CD8-positive, alpha-beta memory T cell (primary cell): ENCODE results near the gene TMPRSS2. TPM values are rescaled to one million over a fixed set of nuclear protein-coding genes. Genes with fewer than 3 reads are reported as not detected.

Experiments used
- CTCF ChIA-PET: fragments of 350-600 bp; sonication (Branson Sonifier 250); formaldehyde crosslinking; loops from one replicate; lab custom pipeline; 2021; ENCODE audit warnings: antibody characterized with exemption; lab: Charles Lee
- POLR2A ChIA-PET: fragments of 350-600 bp; sonication (Branson Sonifier 250); formaldehyde crosslinking; loops from one replicate; lab custom pipeline; 2021; ENCODE audit warnings: antibody characterized with exemption; lab: Charles Lee
- DNase-seq, 5 donors: peaks; one replicate each; pipeline versions ENCODE4 v3.0.0 to v3.0.0-alpha.2; 2020 to 2022; ENCODE audit warnings: mixed read lengths in 1 of 5
- H3K27ac ChIP-seq: one replicate; pipeline ENCODE4 v1.7.0; 2013; ENCODE audit warnings: low read depth, mild to moderate bottlenecking, low read length, moderate library complexity
- H3K27me3 ChIP-seq: 2 replicates; pipeline ENCODE4 v1.7.0; 2013; ENCODE audit warnings: low read length, mild to moderate bottlenecking; ENCODE audit not compliant: insufficient read depth, poor library complexity, severe bottlenecking
- H3K36me3 ChIP-seq: 2 replicates; pipeline ENCODE4 v1.7.0; 2013; ENCODE audit warnings: mild to moderate bottlenecking, low read length, moderate library complexity; ENCODE audit not compliant: insufficient read depth
- H3K4me1 ChIP-seq: 2 replicates; pipeline ENCODE4 v1.7.0; 2013; ENCODE audit warnings: mild to moderate bottlenecking, low read length, moderate library complexity; ENCODE audit not compliant: insufficient read depth
- H3K4me3 ChIP-seq: 2 replicates; pipeline ENCODE4 v1.7.0; 2013; ENCODE audit warnings: mild to moderate bottlenecking, low read length
- H3K9me3 ChIP-seq: 2 replicates; pipeline ENCODE4 v1.7.0; 2013; ENCODE audit warnings: mild to moderate bottlenecking, low read length
- H3K27ac Mint-ChIP-seq, 8 donors: one replicate each; pipeline ENCODE4 v1.8.0; 2020 to 2021; ENCODE audit warnings: mixed read lengths in 8 of 8, mild to moderate bottlenecking in 6 of 8, inconsistent platforms in 3 of 8, moderate library complexity in 3 of 8
- H3K27me3 Mint-ChIP-seq, 2 donors: one replicate each; pipeline ENCODE4 v1.8.0; 2020 to 2021; ENCODE audit warnings: mixed read lengths in 2 of 2, mild to moderate bottlenecking in 1 of 2, moderate library complexity in 1 of 2
- H3K36me3 Mint-ChIP-seq, 3 donors: one replicate each; pipeline ENCODE4 v1.8.0; 2020 to 2021; ENCODE audit warnings: mixed read lengths in 3 of 3, inconsistent platforms in 1 of 3, mild to moderate bottlenecking in 1 of 3
- H3K4me1 Mint-ChIP-seq, 3 donors: one replicate each; pipeline ENCODE4 v1.8.0; 2020 to 2021; ENCODE audit warnings: mixed read lengths in 3 of 3, inconsistent platforms in 1 of 3, mild to moderate bottlenecking in 1 of 3
- H3K4me3 Mint-ChIP-seq, 7 donors: one replicate each; pipeline ENCODE4 v1.8.0; 2020 to 2021; ENCODE audit warnings: mixed read lengths in 7 of 7, mild to moderate bottlenecking in 6 of 7, moderate library complexity in 4 of 7, inconsistent platforms in 2 of 7
- H3K9me3 Mint-ChIP-seq, 5 donors: one replicate each; pipeline ENCODE4 v1.8.0; 2020 to 2022; ENCODE audit warnings: mixed read lengths in 5 of 5, mild to moderate bottlenecking in 3 of 5, moderate library complexity in 2 of 5, inconsistent platforms in 1 of 5
- polyA plus RNA-seq: library from polyadenylated mRNA; unstranded; fragments of 300-500 nt; fragmentation: Illumina TruSeq; gene quantifications from one replicate; pipeline ENCODE4 v1.2.3, GENCODE V29; 2021
- total RNA-seq, 2 experiments: library from RNA; stranded (reverse); gene quantifications; one replicate each; pipeline ENCODE4 v1.2.3, GENCODE V29; 2021

TMPRSS2 gene
- total and polyA plus RNA-seq, 3 experiments from 2014 or later: not detected

DNA sequence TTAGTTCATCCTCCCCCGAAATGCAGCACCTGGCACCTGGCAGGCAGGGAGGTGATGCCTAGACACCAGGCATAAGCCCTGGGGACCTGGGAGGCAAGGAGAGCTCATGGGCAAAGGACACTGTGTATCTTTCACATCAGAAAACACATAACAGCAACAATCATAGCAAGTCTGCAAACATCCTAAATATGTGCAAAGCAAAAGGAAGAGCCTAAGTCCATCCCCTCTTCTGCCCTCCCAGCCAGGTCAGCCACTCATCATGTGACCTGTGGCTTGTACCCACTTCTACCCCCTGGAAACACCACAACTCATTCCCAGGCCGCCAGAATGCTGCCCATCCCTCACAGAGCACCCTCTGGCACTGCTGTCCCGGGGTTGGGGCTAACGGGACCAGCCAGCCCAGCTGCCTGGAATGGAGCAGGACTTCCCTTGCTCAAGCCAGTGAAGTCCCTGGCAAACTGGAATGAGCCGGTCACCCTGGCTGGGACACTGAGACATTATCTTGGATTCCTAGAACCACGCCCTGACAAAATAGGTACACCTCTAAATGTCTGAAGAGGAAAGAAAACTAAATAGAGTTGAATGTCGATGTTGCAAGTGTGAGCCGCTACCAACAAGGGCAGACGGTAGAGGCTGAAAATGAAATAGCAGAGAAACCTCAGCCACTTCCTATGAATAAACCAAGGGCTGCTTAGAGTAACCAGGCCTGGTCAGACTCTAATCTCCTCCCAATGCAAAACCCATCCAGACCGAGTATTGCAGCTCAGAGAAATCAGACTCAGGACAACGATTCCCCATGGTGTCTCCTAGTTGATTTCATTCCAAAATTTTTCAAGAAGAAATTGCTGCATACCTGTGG lies 29.4 kb downstream of the TMPRSS2 start:
- H3K27me3 Mint-ChIP-seq: peaks cover 2 to 7% of the 10 kb centered on the region in 2 donors
- no peaks in the 10 kb centered on the region for H3K4me1 ChIP-seq
- H3K4me3 ChIP-seq: no peak overlapping the region
- H3K36me3 ChIP-seq: no peaks in the 10 kb centered on the region
- H3K36me3 Mint-ChIP-seq: no peaks in the 10 kb centered on the region
- peaks cover 0 to 7% (median 2%) of the 10 kb centered on the region in 3 donors for H3K4me1 Mint-ChIP-seq
- no peaks in the 10 kb centered on the region for H3K27me3 ChIP-seq
- H3K9me3 ChIP-seq: no peaks in the 10 kb centered on the region
- no peak overlapping the region for H3K27ac ChIP-seq
- H3K27ac Mint-ChIP-seq: no peak overlapping the region
- H3K9me3 Mint-ChIP-seq: no peaks in the 10 kb centered on the region
- ChIA-PET POLR2A (no interaction called here), CTCF (no interaction called here)
- DNase-seq: no peak
- H3K4me3 Mint-ChIP-seq: no peak overlapping the region

DNA sequence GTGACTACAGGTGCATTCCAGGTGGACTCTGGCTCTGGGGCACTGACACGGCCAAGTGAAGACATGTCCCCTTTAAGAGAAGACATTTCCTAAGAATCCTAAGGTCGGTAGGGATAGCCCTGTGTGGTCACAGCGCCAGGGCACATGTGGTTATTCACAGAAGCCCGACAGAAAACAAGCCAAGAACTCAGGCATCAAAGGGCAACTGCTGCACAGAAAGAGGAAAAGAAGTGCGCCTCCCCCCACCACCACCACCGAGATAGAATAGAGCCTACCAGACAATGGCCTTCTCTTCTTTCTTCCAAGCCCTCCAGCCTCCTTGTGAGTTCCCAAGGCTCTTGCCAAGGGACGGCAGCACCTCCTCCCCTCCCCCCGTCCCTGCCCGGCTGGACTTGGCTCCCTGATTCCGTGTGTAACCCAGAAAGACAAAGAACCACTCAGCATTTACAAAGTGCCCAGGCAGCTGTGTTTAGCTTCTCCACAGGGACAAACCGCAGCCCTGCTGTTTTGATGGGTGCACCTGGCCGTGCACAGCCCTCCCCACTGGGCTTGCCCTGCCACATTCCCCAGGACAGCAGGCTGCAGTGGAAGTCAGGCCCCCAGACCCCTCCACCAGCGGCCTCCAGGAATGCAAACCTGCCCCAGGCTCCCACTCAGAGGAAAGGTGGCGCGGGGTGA lies 30.2 kb downstream of the TMPRSS2 start:
- Histone ChIP-seq H3K27me3 (no peaks in the 10 kb centered on the region), H3K36me3 (no peaks in the 10 kb centered on the region), H3K4me3 (no peak overlapping the region), H3K27ac (no peak overlapping the region), H3K9me3 (no peaks in the 10 kb centered on the region), H3K4me1 (no peaks in the 10 kb centered on the region)
- ChIA-PET POLR2A (no interaction called here), CTCF (no interaction called here)
- H3K4me1 Mint-ChIP-seq: peaks cover 0 to 7% (median 2%) of the 10 kb centered on the region in 3 donors
- no peaks in the 10 kb centered on the region for H3K36me3 Mint-ChIP-seq
- H3K27me3 Mint-ChIP-seq: peaks cover 2 to 7% of the 10 kb centered on the region in 2 donors
- no peaks in the 10 kb centered on the region for H3K9me3 Mint-ChIP-seq
- no peak for DNase-seq
- peak overlapping the region in 1 of 8 donors; percentile 56 for H3K27ac Mint-ChIP-seq
- H3K4me3 Mint-ChIP-seq: no peak overlapping the region

DNA sequence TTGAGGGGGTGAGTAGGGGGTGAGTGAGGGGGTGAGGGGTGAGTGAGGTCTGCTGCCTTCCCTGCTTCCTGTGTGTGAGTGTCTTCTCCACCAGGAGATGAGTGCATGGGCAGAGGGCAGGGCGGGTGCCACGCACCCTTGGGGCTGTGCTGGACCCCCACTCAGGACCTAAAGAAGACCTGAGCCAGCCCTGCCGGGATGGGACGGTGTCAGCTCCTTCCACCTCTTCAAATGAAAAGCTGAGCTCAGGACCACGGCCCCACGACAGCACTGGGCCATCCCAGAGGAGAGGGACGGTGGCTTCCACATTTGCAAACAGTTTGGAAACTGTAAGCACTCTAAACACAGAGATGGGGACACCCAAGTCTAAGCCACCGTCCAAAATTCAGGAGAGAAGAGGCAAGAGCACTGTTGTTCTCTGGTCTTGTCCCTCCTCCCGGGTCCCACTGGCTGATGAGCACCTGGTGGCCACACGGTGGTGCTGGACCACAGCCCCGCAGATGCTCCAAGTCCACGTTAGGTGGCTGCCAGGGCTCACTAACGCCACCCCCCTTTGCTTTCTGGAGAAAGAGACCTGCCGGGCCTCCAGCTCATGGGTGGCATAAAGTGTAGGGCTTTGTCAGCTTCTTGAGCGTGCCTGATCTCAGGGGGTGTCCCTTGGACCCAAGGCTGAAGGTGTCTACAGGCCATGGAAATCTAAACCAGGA lies 32.1 kb downstream of the TMPRSS2 start:
- Histone ChIP-seq H3K27ac (no peak overlapping the region), H3K27me3 (no peaks in the 10 kb centered on the region), H3K9me3 (no peaks in the 10 kb centered on the region), H3K4me1 (no peaks in the 10 kb centered on the region), H3K4me3 (no peak overlapping the region), H3K36me3 (no peaks in the 10 kb centered on the region)
- no peaks in the 10 kb centered on the region for H3K36me3 Mint-ChIP-seq
- no peak for DNase-seq
- peaks cover 4 to 6% of the 10 kb centered on the region in 2 donors for H3K27me3 Mint-ChIP-seq
- no peak overlapping the region for H3K4me3 Mint-ChIP-seq
- no peak overlapping the region for H3K27ac Mint-ChIP-seq
- H3K4me1 Mint-ChIP-seq: peaks cover 0 to 7% (median 2%) of the 10 kb centered on the region in 3 donors
- POLR2A ChIA-PET: no interaction called here
- CTCF ChIA-PET: no interaction called here
- H3K9me3 Mint-ChIP-seq: no peaks in the 10 kb centered on the region

DNA sequence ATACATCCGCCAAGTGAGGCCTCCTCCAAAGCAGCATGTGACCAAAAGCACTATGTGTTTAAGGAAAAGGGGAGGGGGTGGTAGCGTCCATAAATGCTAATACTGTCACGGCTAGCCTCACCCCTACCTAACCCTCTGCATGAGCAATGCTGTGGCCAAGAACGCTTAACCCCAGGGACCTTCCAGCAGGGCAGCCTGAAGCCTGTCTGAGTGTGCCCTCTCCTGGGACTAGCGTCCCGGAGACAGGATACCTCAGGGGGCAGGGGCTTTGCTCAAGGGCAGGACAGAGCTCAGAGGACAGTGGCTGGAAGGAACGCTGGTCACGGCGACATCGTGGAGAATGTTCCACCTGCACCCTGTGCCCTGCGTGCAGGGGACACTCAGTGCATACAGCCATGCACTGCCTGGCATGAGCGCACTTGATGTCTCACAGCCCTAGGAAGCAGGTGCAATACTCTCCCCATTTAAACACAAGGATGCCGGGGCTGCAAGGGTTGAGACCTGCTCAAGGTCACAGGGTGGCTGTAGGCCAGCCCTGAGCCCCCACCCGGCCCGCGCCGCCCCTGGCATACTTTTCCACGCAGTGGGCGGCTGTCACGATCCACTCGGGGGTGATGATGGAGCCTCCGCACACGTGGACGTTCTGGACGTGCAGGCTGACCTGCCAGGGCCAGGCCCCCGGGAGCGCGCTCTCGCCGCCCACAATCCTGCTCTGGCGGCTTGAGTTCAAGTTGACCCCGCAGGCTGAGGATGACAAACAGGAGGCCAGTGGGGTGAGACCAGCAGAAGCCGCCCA lies 35.0 kb downstream of the TMPRSS2 start:
- H3K4me1 ChIP-seq: no peaks in the 10 kb centered on the region
- ChIA-PET POLR2A (no interaction called here), CTCF (no interaction called here)
- Mint-ChIP-seq H3K27ac (no peak overlapping the region), H3K4me3 (no peak overlapping the region), H3K9me3 (no peaks in the 10 kb centered on the region), H3K4me1 (peaks cover 0 to 12% (median 7%) of the 10 kb centered on the region in 3 donors), H3K27me3 (peaks cover 9 to 28% of the 10 kb centered on the region in 2 donors), H3K36me3 (no peaks in the 10 kb centered on the region)
- H3K27me3 ChIP-seq: no peaks in the 10 kb centered on the region
- no peaks in the 10 kb centered on the region for H3K36me3 ChIP-seq
- DNase-seq: no peak
- no peaks in the 10 kb centered on the region for H3K9me3 ChIP-seq
- H3K4me3 ChIP-seq: no peak overlapping the region
- H3K27ac ChIP-seq: no peak overlapping the region

DNA sequence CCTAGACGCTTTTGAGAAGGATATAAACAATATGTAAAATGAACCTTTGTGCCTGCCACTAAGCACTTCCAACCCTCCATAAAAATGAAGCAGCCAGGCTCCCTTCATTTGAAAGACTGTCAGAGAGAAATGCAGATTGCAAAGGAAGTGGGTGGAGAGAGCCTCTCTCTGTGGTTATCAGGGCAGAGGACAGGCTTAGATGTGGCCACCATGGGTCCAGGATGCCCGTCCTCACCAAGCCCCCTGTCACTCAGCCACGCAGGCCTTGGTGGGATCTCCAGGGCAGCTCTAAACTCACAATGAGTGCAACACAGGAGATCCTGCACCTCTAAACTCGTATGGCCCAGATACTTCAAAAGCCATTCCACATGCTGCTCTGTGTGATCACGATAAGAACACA lies 37.9 kb downstream of the TMPRSS2 start:
- peaks cover 0 to 10% (median 0%) of the 10 kb centered on the region in 3 donors for H3K4me1 Mint-ChIP-seq
- ChIA-PET POLR2A (no interaction called here), CTCF (no interaction called here)
- H3K27me3 Mint-ChIP-seq: peaks cover 9 to 37% of the 10 kb centered on the region in 2 donors
- no peak overlapping the region for H3K4me3 ChIP-seq
- no peak overlapping the region for H3K27ac Mint-ChIP-seq
- no peak for DNase-seq
- no peaks in the 10 kb centered on the region for H3K9me3 ChIP-seq
- no peaks in the 10 kb centered on the region for H3K9me3 Mint-ChIP-seq
- H3K36me3 Mint-ChIP-seq: no peaks in the 10 kb centered on the region
- no peaks in the 10 kb centered on the region for H3K36me3 ChIP-seq
- H3K27me3 ChIP-seq: no peaks in the 10 kb centered on the region
- no peak overlapping the region for H3K27ac ChIP-seq
- H3K4me3 Mint-ChIP-seq: no peak overlapping the region
- no peaks in the 10 kb centered on the region for H3K4me1 ChIP-seq

DNA sequence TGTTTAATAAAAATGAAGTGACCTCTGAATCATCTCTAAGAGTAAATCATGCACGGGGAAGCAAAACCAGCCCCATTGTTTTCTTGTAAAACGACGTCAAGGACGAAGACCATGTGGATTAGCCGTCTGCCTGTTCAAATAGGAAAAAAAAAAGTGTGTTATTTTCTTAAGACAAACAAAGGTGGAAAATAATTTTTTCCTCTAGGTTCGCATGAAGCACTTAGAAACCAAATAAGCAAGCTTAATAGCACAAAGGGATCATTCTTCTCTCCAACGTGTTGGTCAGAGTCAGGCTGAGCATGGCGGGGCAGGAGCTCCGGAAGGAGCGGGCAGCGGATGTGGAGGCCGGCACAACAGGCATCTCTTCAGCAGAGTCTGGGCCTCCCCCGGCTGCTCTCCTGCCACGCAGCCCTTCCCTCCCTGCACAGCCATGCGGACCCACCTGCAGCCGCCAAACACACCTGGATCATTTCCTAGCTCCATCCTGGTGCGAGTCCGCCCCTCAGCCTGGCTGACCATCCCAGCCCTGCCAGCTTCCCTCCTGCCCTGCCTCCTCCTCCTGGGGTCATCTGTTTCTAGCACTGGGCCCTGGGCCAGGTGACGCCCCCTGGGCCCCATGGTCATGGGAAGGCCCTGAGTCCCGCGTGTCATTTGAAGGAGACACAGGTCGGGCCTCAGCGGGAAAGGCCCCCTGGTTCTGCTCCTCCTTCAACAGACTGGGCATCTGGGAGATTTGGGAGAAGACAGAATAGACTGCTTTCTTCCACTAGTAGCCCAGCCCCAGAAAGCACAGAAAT lies 41.7 kb downstream of the TMPRSS2 start:
- no peaks in the 10 kb centered on the region for H3K36me3 ChIP-seq
- ChIA-PET CTCF (interaction anchor here (1.7 kb wide), 1 partner anchor 183 kb away, joined by 6 read pairs; no protein-coding TSS in a partner anchor), POLR2A (no interaction called here)
- H3K36me3 Mint-ChIP-seq: peaks cover 0 to 10% (median 5%) of the 10 kb centered on the region in 3 donors
- H3K4me1 Mint-ChIP-seq: peaks cover 0 to 12% (median 0%) of the 10 kb centered on the region in 3 donors
- DNase-seq: no peak
- H3K4me3 Mint-ChIP-seq: no peak overlapping the region
- peaks cover 0 to 3% (median 0%) of the 10 kb centered on the region in 5 donors for H3K9me3 Mint-ChIP-seq
- no peak overlapping the region for H3K27ac Mint-ChIP-seq
- no peak overlapping the region for H3K4me3 ChIP-seq
- H3K9me3 ChIP-seq: no peaks in the 10 kb centered on the region
- no peak overlapping the region for H3K27ac ChIP-seq
- H3K4me1 ChIP-seq: no peaks in the 10 kb centered on the region
- no peaks in the 10 kb centered on the region for H3K27me3 ChIP-seq
- peaks cover 9 to 33% of the 10 kb centered on the region in 2 donors for H3K27me3 Mint-ChIP-seq

DNA sequence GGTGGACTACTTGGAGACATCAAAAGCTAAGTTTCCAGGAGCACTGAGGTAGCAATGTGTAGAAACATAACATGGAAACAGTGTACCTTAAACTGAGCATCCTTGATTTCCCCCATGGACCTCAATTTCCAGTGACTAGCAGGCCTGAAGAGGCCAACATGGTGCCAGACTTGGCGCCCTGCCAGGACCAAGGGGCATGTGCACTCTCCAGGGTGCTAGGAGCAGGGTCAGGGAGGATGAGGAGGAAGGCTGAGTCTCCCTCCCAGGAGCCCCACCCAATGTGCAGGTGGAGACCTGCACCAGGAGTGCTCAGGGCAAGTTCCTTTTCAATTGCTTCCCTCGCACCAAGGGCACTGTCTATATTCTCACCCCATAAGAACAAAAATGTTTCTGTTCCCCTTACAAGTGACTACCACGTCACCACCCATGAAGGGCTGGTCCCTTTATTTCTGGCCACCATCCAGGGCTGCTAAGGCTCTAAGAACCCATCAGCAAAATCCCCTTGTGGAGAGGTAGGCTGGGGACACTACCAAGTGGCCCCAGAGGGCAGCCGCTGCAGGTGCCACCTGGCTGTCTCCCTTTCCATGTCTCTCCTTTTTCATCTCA lies 42.7 kb downstream of the TMPRSS2 start:
- peaks cover 0 to 16% (median 0%) of the 10 kb centered on the region in 3 donors for H3K4me1 Mint-ChIP-seq
- no peak overlapping the region for H3K4me3 ChIP-seq
- H3K27ac ChIP-seq: no peak overlapping the region
- no peak overlapping the region for H3K27ac Mint-ChIP-seq
- H3K4me3 Mint-ChIP-seq: no peak overlapping the region
- ChIA-PET POLR2A (no interaction called here), CTCF (interaction anchor here (1.7 kb wide), 1 partner anchor 182 kb away, joined by 6 read pairs; no protein-coding TSS in a partner anchor)
- DNase-seq: no peak
- H3K27me3 ChIP-seq: no peaks in the 10 kb centered on the region
- peaks cover 0 to 3% (median 0%) of the 10 kb centered on the region in 5 donors for H3K9me3 Mint-ChIP-seq
- no peaks in the 10 kb centered on the region for H3K36me3 ChIP-seq
- H3K27me3 Mint-ChIP-seq: peaks cover 6 to 33% of the 10 kb centered on the region in 2 donors
- H3K36me3 Mint-ChIP-seq: peaks cover 3 to 10% (median 5%) of the 10 kb centered on the region in 3 donors
- H3K4me1 ChIP-seq: no peaks in the 10 kb centered on the region
- H3K9me3 ChIP-seq: no peaks in the 10 kb centered on the region
